ENCODE results near the gene PEX5L. TPM values are rescaled to one million over a fixed set of nuclear protein-coding genes. Genes with fewer than 3 reads are reported as not detected.
"Not testable (repeated sequence)": the region's sequence is repeated elsewhere in the genome, so short reads cannot be mapped to it uniquely, and the experiment has no call there.

PEX5L gene
- polyA plus RNA-seq (ENCODE audit: insufficient read length in 3 of 3), result under 1 TPM; 0.27 to 0.52 (median 0.52) TPM
- long read RNA-seq, donor 1, result 0 reads
- long read RNA-seq, donor 2, result 0 reads
- long read RNA-seq, donor 3, result 0 reads
- long read RNA-seq, donor 4, result 0 reads
- long read RNA-seq, donor 5, result 0 reads
- long read RNA-seq, donor 6, result 0 reads
- long read RNA-seq, donor 7, result 0 reads
- long read RNA-seq, donor 8, result 0 reads
- long read RNA-seq, donor 9, result 0 reads
- long read RNA-seq, donor 10, result 0 reads
- long read RNA-seq, donor 11, result 0 reads
- long read RNA-seq, donor 12, result 0 reads
- long read RNA-seq, donor 13, result 0 reads
- long read RNA-seq, donor 14, result 0 reads
- long read RNA-seq, donor 15, result 0 reads
- long read RNA-seq, donor 16, result 0 reads

- DNase-seq, result peak; percentile 75
Measured at GRCh38 chr3:180036671-180037455, at the start of gene PEX5L. PEX5L (minus strand) TSS chr3:180036937; CDS start chr3:180036599, 338 bp downstream.

DNA sequence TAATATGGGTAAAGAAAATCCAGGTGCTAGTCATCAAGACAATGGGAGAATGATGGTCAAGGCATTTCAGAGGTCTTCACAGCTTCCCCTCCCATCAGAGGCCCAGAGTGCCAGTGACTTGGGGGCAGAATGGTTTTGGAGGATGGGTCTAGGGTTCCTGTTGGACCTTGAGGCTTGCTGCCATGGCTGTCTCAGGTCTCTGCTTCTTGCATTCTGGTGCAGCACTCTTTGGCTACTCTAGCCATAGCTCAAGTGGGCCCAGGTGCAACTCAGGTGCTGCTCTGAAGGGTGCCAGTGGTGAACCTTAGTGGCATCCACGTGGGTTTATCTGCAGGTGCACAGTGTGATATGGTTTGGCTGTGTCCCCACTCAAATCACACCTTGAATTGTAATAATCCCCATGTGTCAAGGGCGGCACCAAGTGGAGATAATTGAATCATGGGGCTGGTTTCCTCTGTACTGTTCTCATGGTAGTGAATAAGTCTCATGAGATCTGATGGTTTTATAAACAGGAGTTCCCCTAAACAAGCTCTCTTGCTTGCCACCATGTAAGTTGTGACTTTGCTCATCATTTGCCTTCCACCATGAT lies 48.5 kb upstream of the PEX5L start:
- no peak for DNase-seq

GRCh38 chr3:180082699-180083098 lies 46.0 kb upstream of the PEX5L start:
- DNase-seq, result no peak

DNA sequence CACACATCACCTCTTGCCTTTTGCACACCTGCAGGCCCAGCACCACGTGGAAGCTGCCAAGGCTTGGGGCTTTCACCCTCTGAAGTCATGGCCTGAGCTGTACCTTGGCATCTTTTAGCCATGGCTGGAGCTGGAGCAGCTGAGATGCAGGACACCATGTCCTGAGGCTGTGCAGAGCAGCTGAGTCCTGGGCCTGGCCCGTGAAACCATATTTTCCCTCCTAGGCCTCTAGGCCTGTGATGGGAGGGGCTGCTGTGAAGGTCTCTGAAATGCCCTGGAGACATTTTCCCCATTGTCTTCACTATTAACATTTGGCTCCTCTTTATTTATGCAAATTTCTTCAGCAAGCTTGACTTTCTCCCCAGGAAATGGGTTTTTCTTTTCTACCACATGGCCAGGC lies 41.9 kb upstream of the PEX5L start:
- DNase-seq, result no peak

DNA sequence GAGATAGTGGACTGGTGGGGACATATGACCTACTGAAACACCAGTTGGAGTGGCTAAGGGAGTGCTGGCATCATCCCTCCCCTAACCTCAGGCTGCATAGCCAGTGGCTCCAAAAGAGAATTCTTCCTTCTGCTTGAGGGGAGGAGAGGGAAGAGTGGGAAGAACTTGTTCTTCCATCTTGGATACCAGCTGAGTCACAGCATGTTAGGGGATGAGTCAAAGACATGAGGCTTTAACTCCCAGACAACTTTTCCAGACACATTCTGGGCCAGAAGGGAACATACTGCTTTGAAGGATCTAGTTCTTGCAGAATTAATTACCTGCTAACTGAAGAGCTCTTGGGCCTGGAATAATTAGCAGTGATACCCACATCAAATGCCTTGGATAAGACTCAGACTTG lies 36.8 kb upstream of the PEX5L start:
- no peak for DNase-seq

GRCh38 chr3:180072786-180073185 lies 36.0 kb upstream of the PEX5L start:
- DNase-seq, result no peak

- no peak for DNase-seq
Measured at GRCh38 chr3:180070925-180071324, 34.2 kb upstream of the PEX5L start.

- no peak for DNase-seq
Measured at GRCh38 chr3:180068023-180068422, 31.3 kb upstream of the PEX5L start.

DNA sequence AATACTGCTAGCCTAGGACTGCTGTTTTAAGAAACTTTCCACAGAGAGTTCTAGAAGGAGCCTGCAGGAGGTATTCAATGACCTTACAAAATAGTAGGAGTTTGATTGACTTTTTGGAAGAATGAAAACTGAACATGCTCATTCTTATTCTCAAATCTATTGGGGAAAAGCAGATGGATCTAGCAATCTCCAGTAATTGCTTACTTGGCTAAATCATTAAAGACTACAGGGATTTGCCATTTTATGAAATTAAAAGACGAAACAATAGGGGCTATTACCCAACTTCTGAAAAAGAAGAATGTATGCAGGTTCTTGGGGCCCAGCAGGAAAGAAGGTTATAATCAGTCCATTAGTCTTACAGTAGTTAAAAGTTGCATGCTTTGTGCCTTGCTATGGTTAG lies 29.9 kb upstream of the PEX5L start:
- DNase-seq, result no peak

GRCh38 chr3:180063783-180064182 lies 27.0 kb upstream of the PEX5L start:
- DNase-seq, result no peak

DNA sequence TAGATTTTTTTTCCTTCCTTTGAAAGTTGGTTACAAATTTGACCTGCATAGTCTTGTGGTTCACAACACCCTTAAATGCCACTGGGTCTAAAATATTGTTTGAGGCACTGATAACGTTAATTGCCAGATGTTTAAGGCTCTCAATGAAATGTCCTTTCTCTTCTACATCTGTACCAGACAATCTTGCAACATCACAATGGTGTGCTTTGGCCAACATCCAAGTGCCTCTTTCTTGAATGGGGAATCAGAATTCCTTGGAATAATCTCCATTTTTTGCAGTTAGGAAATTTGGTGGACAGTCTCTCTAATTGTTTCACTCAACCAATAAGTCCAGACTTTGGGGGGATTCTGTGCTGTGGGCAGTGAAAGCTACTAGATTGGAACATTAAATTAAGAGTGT lies 26.0 kb upstream of the PEX5L start:
- no peak for DNase-seq

DNA sequence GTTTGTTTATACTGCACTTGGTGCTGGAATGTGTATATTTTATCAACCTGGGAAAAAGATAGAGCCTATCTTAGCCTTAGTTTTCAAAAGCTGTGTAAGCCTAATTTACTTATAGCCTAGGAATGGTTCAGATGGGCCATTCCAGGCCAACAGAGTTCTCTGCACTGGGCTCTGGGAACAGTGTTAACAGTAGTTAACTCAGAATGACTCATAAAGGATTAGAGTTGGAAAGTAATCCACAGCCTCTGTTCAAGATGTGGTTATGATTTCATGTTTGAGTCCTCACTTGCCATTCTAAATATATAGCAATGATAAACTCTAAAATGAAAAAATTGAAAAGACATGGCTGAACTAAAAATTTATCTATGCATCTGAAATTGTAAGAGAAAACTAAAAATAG lies 22.6 kb upstream of the PEX5L start:
- no peak for DNase-seq

GRCh38 chr3:180058238-180058637 lies 21.5 kb upstream of the PEX5L start:
- DNase-seq, result no peak

DNA sequence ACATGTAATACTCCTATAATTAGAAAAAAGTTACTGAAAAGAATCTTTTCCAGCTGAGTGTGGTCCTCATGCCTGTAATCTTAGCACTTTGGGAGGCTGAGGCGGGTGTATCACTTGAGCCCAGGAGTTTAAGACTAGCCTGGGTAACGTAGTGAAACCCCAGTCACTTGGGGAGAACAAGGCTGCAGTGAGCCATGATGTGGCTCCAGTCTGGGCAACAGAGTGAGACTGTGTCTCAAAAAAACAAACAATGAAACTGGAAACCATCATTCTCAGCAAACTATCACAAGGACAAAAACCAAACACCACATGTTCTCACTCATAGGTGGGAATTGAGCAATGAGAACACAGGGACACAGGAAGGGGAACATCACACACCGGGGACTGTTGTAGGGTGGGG lies 18.9 kb upstream of the PEX5L start:
- DNase-seq, result not testable (repeated sequence)

- no peak for DNase-seq
Measured at GRCh38 chr3:180049391-180049790, 12.7 kb upstream of the PEX5L start.

DNA sequence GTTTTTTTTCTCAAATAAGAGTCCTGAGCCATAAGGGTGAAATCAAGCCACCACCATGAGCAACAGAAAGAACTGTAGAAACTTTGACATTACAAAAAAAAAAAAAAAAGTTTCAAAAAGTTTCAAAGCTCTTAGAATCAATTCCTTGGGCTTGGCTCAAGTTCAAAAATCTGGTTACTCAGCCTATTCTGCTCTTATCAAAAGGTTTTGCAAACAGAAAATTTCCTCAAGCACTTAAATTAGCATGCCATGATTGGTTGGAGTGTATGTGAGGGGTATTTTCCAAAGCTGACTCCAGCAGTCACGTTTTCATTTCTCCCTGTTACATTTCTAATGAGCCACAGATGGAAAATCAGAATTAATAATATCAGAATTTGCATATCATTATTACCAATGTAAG lies 12.1 kb upstream of the PEX5L start:
- DNase-seq, result peak; percentile 1

DNA sequence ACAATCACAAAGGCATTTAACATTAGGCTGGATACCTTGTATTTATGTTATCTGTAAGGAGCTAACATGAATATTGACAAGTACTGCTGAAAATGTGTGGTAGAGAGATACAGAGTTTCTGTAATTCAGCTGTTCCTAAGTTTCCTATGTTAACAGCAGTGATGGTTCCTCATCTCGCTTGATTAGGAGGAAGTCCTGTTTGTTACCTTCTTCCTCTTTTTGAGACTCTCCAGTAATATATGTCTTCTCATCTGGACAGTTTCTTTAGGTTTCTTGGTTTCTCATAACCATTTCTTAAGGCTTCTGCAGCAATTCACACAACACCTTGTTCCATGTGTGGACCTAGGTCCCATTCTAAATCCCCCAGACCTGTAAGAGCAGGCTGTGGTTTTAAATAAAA lies 11.4 kb upstream of the PEX5L start:
- no peak for DNase-seq

- DNase-seq, result no peak
Measured at GRCh38 chr3:180040966-180041365, 4.2 kb upstream of the PEX5L start.

- no peak for DNase-seq
Measured at GRCh38 chr3:180036092-180036670, 556 bp downstream of the PEX5L start.

DNA sequence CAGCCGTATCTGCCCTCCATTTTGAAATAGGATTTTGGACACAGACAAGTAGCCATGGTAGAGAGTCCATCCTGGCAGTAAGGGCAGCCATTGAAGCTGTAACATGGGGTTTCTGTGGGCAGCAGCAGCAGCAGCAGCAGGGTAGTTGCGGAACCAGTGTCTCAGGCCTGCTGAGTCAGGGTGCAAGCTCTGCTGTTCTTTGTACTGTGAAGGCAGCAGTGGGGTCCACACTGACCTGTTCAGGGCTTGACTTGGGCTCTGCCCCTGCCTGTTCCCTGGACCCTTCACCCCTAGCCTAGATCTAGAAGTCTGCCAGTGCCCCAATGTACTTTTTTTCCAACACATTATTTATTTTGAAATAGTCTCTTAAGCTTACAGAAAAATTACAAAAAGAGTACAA lies 9.7 kb downstream of the PEX5L start:
- no peak for DNase-seq

DNA sequence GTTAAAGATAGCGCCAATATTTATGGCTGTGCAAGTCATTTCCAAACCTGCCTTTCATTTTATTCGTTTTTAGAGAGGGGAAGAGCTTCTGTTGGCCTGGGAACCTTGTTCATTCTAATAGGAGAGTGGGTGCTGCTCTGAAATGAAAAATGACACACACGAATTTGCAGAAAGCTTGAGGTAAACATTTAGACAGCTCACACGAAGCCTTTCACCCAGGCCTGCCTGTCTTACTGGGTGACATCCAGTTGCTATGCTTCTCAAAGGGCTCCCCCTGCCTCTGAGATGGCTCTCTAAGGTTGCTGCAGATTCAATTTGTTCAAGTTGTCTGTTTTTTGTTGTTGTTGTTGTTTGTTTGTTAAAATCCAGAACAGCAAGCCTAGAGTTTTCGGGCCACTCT lies 18.2 kb downstream of the PEX5L start:
- no peak for DNase-seq

DNA sequence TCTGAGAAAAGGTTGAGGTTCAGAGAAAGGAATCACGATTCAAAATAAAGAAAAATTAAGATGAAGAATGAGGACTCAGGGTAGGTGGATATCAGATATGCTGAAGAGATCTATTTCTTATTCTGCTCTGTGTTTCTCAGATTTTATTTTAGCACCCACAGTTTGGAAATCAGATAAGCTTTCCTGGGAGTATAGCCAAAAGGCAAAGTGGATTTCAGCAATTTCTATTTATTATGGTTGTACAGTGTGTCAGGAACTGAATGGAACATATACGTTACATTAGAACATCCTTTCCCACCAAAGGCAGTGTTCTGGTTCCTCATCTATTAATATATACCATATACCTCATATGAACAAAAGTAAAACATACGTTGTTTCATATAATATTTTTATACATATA lies 18.9 kb downstream of the PEX5L start:
- no peak for DNase-seq

DNA sequence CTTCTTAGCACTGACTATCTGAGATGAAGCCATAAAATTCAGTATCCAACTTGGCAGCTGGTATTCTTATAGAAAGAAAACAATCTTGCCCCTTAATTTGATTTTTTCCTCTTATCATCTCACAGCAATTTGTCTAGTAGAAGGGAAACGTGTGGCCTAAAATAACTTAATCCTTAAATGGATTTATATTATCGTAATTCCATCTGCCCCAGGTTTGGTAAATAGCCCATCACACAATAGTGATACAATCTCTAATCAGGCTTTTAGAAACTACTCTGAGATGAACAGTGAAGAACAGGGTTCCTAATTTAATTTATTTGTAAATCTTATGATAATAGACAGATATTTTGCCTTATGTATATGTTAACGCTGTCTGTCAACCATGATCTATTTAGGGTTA lies 24.8 kb downstream of the PEX5L start:
- DNase-seq, result no peak
